H1 (cell line): ENCODE measurements around the gene ADARB2. TPM values are rescaled to one million over a fixed set of nuclear protein-coding genes. Genes with fewer than 3 reads are reported as not detected.

Experiments used
- CTCF ChIA-PET: fragments of 300-600 bp; sonication (Branson Sonifier 250); formaldehyde crosslinking; loops from one replicate; lab custom pipeline; 2021; ENCODE audit not compliant: partially characterized antibody; lab: Charles Lee
- POLR2A ChIA-PET: fragments of 300-600 bp; sonication (Branson Sonifier 250); formaldehyde crosslinking; loops from one replicate; lab custom pipeline; 2021; ENCODE audit warnings: inconsistent platforms; ENCODE audit not compliant: partially characterized antibody; lab: Charles Lee
- DNase-seq, 2 experiments: peaks; one replicate each; pipeline versions ENCODE4 v3.0.0 to v3.0.0-alpha.2; 2010 to 2022; ENCODE audit warnings: low spot score in 2 of 2, low read depth in 1 of 2, mixed read lengths in 1 of 2
- FAIRE-seq: peaks from 2 replicates; lab custom pipeline; 2011; peaks lifted over from hg19 to GRCh38; lab: Jason Lieb, UNC
- H2AFZ ChIP-seq: 2 replicates; pipeline ENCODE4 v1.8.1; 2012; ENCODE audit warnings: low read length, inconsistent platforms
- H2AK5ac ChIP-seq: 2 replicates; pipeline ENCODE4 v1.6.1; 2013; ENCODE audit warnings: low read depth, low read length
- H2BK120ac ChIP-seq: replicated peaks from 2 replicates; pipeline ENCODE3; 2013; ENCODE audit warnings: low read depth, low read length, inconsistent platforms
- H2BK12ac ChIP-seq: 2 replicates; pipeline ENCODE4 v1.6.1; 2013; ENCODE audit warnings: low read depth, low read length
- H2BK15ac ChIP-seq: 2 replicates; pipeline ENCODE4 v1.6.1; 2013; ENCODE audit warnings: low read length
- H2BK20ac ChIP-seq: 2 replicates; pipeline ENCODE4 v1.6.1; 2013; ENCODE audit warnings: low read length
- H2BK5ac ChIP-seq: 2 replicates; pipeline ENCODE4 v1.6.1; 2013; ENCODE audit warnings: low read depth, low read length
- H3K14ac ChIP-seq: 2 replicates; pipeline ENCODE4 v1.6.1; 2013; ENCODE audit warnings: inconsistent platforms; ENCODE audit not compliant: insufficient read length
- H3K18ac ChIP-seq: 2 replicates; pipeline ENCODE4 v1.6.1; 2013; ENCODE audit warnings: low read length; ENCODE audit errors: extremely low read depth
- H3K23ac ChIP-seq: 2 replicates; pipeline ENCODE4 v1.6.1; 2013; ENCODE audit warnings: inconsistent platforms; ENCODE audit not compliant: insufficient read length
- H3K23me2 ChIP-seq: 2 replicates; pipeline ENCODE4 v1.6.1; 2013; ENCODE audit warnings: low read depth, low read length
- H3K27ac ChIP-seq: 2 replicates; pipeline ENCODE4 v1.6.1; 2011; ENCODE audit warnings: low read depth, low read length, inconsistent platforms
- H3K27me3 ChIP-seq, 4 experiments: replicated peaks in 1 of 4; 1 replicate in 1 of 4; 2 replicates in 3 of 4; pipeline versions ENCODE4 v1.6.1 to v1.8.1; 2011 to 2013; ENCODE audit warnings: low read length in 3 of 4, mild to moderate bottlenecking in 3 of 4, inconsistent platforms in 2 of 4, mixed read lengths in 2 of 4, moderate library complexity in 1 of 4; ENCODE audit not compliant: control insufficient read depth in 3 of 4, insufficient read depth in 3 of 4; ENCODE audit errors: extremely low read depth in 1 of 4
- H3K36me3 ChIP-seq, 4 experiments: 2 replicates each; pipeline versions ENCODE4 v1.6.1 to v1.8.1; 2011 to 2013; ENCODE audit warnings: mild to moderate bottlenecking in 4 of 4, low read length in 3 of 4, moderate library complexity in 2 of 4, control low read depth in 1 of 4, inconsistent platforms in 1 of 4; ENCODE audit not compliant: insufficient read depth in 4 of 4, control insufficient read depth in 2 of 4
- H3K4ac ChIP-seq: replicated peaks from 2 replicates; pipeline ENCODE3; 2013; ENCODE audit warnings: low read length, low read depth, mixed read lengths, inconsistent platforms; ENCODE audit not compliant: insufficient read length
- H3K4me1 ChIP-seq, 4 experiments: replicated peaks in 1 of 4; 1 replicate in 1 of 4; 2 replicates in 3 of 4; pipeline versions ENCODE4 v1.6.1 to v1.8.1; 2011 to 2013; ENCODE audit warnings: low read length in 3 of 4, inconsistent platforms in 2 of 4, mixed read lengths in 1 of 4; ENCODE audit not compliant: insufficient read depth in 4 of 4, control insufficient read depth in 3 of 4
- H3K4me2 ChIP-seq, 2 experiments: 2 replicates each; pipeline versions ENCODE4 v1.6.1 to v1.8.1; 2011 to 2013; ENCODE audit warnings: low read depth in 2 of 2, low read length in 2 of 2, control low read depth in 1 of 2, inconsistent platforms in 1 of 2, mild to moderate bottlenecking in 1 of 2; ENCODE audit not compliant: insufficient read depth in 1 of 2
- H3K4me3 ChIP-seq, 4 experiments: fragments of 200-600, 300-600 bp in 1 of 4; sonication (generic), shearing (Covaris generic), sonication (Bioruptor Twin) in 1 of 4; 2 replicates each; pipeline versions ENCODE4 v1.5.1 to v1.8.1; 2011 to 2016; ENCODE audit warnings: low read length in 4 of 4, low read depth in 3 of 4, control low read depth in 2 of 4, inconsistent platforms in 2 of 4, mild to moderate bottlenecking in 2 of 4, mixed read lengths in 1 of 4, moderate library complexity in 1 of 4; ENCODE audit not compliant: insufficient read depth in 2 of 4; ENCODE audit errors: extremely low read depth in 1 of 4
- H3K56ac ChIP-seq: replicated peaks from 2 replicates; pipeline ENCODE3; 2013; ENCODE audit warnings: low read depth, mild to moderate bottlenecking, mixed read lengths, low read length, inconsistent platforms; ENCODE audit not compliant: insufficient read length
- H3K79me1 ChIP-seq: 2 replicates; pipeline ENCODE4 v1.6.1; 2013; ENCODE audit warnings: low read depth, low read length, control low read depth
- H3K79me2 ChIP-seq, 2 experiments: 2 replicates each; pipeline versions ENCODE4 v1.6.1 to v1.8.1; 2012 to 2013; ENCODE audit warnings: low read length in 2 of 2, mild to moderate bottlenecking in 2 of 2, inconsistent platforms in 1 of 2; ENCODE audit not compliant: insufficient read depth in 2 of 2, control insufficient read depth in 1 of 2
- H3K9ac ChIP-seq, 4 experiments: replicated peaks in 1 of 4; 1 replicate in 1 of 4; 2 replicates in 3 of 4; pipeline versions ENCODE4 v1.6.1 to v1.8.1; 2011 to 2013; ENCODE audit warnings: low read depth in 3 of 4, low read length in 3 of 4, control low read depth in 2 of 4, mild to moderate bottlenecking in 2 of 4, moderate library complexity in 2 of 4, inconsistent platforms in 1 of 4; ENCODE audit errors: extremely low read depth in 1 of 4
- H3K9me3 ChIP-seq, 2 experiments: 2 replicates each; pipeline versions ENCODE4 v1.6.1 to v1.8.1; 2012 to 2013; ENCODE audit warnings: mild to moderate bottlenecking in 2 of 2, moderate library complexity in 2 of 2, control low read depth in 1 of 2, inconsistent platforms in 1 of 2, low read depth in 1 of 2, low read length in 1 of 2, mixed read lengths in 1 of 2; ENCODE audit not compliant: insufficient read depth in 2 of 2
- H4K20me1 ChIP-seq, 2 experiments: replicated peaks in 1 of 2; 2 replicates each; pipeline versions ENCODE3 to v1.8.1; 2011 to 2013; ENCODE audit warnings: inconsistent platforms in 2 of 2, low read length in 2 of 2, mild to moderate bottlenecking in 1 of 2; ENCODE audit not compliant: insufficient read depth in 2 of 2, control insufficient read depth in 1 of 2
- H4K5ac ChIP-seq: 2 replicates; pipeline ENCODE4 v1.6.1; 2013; ENCODE audit warnings: low read length, low read depth, mixed read lengths, inconsistent platforms; ENCODE audit not compliant: insufficient read length
- H4K8ac ChIP-seq: 2 replicates; pipeline ENCODE4 v1.8.0; 2013; ENCODE audit warnings: mild to moderate bottlenecking, moderate library complexity, low read length, inconsistent platforms; ENCODE audit not compliant: insufficient read depth; ENCODE audit errors: extremely low read depth
- H4K91ac ChIP-seq: replicated peaks from 2 replicates; pipeline ENCODE3; 2013; ENCODE audit warnings: low read length, mixed read lengths, inconsistent platforms; ENCODE audit not compliant: insufficient read length
- BRCA1 ChIP-seq: IDR thresholded peaks from 2 replicates; pipeline ENCODE4 v1.6.1; 2012; ENCODE audit warnings: low read depth, low read length, improper control_type of control experiment
- CEBPB ChIP-seq: IDR thresholded peaks from 2 replicates; pipeline ENCODE4 v1.6.1; 2012; ENCODE audit warnings: low read depth, low read length
- EP300 ChIP-seq, 2 experiments: IDR thresholded peaks; 1 replicate in 1 of 2; 2 replicates in 1 of 2; pipeline ENCODE4 v1.6.1; 2011 to 2012; ENCODE audit warnings: low read depth in 2 of 2, low read length in 2 of 2, mild to moderate bottlenecking in 2 of 2, borderline replicate concordance in 1 of 2, inconsistent platforms in 1 of 2, moderate library complexity in 1 of 2
- KDM4A ChIP-seq: IDR thresholded peaks from one replicate; pipeline ENCODE4 v1.7.1; 2012; ENCODE audit warnings: low read depth, mild to moderate bottlenecking, moderate library complexity, low read length, inconsistent platforms; ENCODE audit not compliant: severe bottlenecking
- POLR2A ChIP-seq, 2 experiments: IDR thresholded peaks; 1 replicate in 1 of 2; 2 replicates in 1 of 2; pipeline ENCODE4 v1.6.1; 2011; ENCODE audit warnings: low read depth in 2 of 2, low read length in 2 of 2, mild to moderate bottlenecking in 2 of 2; ENCODE audit errors: control extremely low read depth in 1 of 2
- RXRA ChIP-seq: IDR thresholded peaks from 2 replicates; pipeline ENCODE4 v1.6.1; 2011; ENCODE audit warnings: low read depth, mild to moderate bottlenecking, low read length, moderate library complexity; ENCODE audit not compliant: insufficient read depth
- SAP30 ChIP-seq: fragments of 300-600 bp; sonication (generic); IDR thresholded peaks from 2 replicates; pipeline ENCODE4 v1.7.1; 2012; ENCODE audit warnings: low read length, moderate library complexity, mild to moderate bottlenecking, inconsistent platforms; ENCODE audit not compliant: insufficient read depth, insufficient replicate concordance
- SP4 ChIP-seq: IDR thresholded peaks from 2 replicates; pipeline ENCODE4 v1.6.1; 2012; ENCODE audit warnings: low read length, inconsistent platforms
- TCF12 ChIP-seq: IDR thresholded peaks from 2 replicates; pipeline ENCODE4 v1.6.1; 2011; ENCODE audit warnings: low read depth, mild to moderate bottlenecking, low read length
- YY1 ChIP-seq: IDR thresholded peaks from 2 replicates; pipeline ENCODE4 v1.6.1; 2011; ENCODE audit warnings: low read depth, mild to moderate bottlenecking, low read length
- WGBS, 2 experiments: shearing (Covaris generic) in 1 of 2; methylation state at CpG; one replicate each; pipeline versions ENCODE4 v1.1.6 to v1.1.7; 2013 to 2015; ENCODE audit warnings: low lambda C conversion rate in 2 of 2, mixed read lengths in 2 of 2, inconsistent platforms in 1 of 2, low coverage in 1 of 2, missing lambda C conversion rate in 1 of 2; ENCODE audit not compliant: insufficient replicate concordance in 2 of 2, insufficient coverage in 1 of 2, insufficient read length in 1 of 2; ENCODE audit errors: extremely low coverage in 1 of 2, missing lambda C conversion rate in 1 of 2; 5-methylcytosine and 5-hydroxymethylcytosine counted together
- polyA plus RNA-seq, 7 experiments: library from polyadenylated mRNA; depleted of rRNA in 3 of 7; stranded (reverse) in 5 of 7; unstranded in 2 of 7; fragments of >200 nt in 5 of 7; fragments of 200-250 nt in 2 of 7; gene quantifications; 1 replicate in 5 of 7; 2 replicates in 1 of 7; 4 replicates in 1 of 7; pipeline versions ENCODE4 v1.2.1 to v1.2.3, GENCODE V29; 2011 to 2013; ENCODE audit warnings: missing spikeins in 2 of 7, mixed read lengths in 2 of 7
- total RNA-seq: library from RNA; stranded (reverse); fragmentation: NEBNext Ultra II Directional; extraction: Animal tissue kit (Norgen Biotek cat#: 25700); gene quantifications from 2 replicates; pipeline ENCODE4 v1.2.1, GENCODE V29; 2021

Gene ADARB2
- total and polyA plus RNA-seq, 2 of the 8 experiments (the other 6 are each of a cell fraction or from before 2014, with no cell fraction given), result 2.2 to 2.8 TPM

DNA sequence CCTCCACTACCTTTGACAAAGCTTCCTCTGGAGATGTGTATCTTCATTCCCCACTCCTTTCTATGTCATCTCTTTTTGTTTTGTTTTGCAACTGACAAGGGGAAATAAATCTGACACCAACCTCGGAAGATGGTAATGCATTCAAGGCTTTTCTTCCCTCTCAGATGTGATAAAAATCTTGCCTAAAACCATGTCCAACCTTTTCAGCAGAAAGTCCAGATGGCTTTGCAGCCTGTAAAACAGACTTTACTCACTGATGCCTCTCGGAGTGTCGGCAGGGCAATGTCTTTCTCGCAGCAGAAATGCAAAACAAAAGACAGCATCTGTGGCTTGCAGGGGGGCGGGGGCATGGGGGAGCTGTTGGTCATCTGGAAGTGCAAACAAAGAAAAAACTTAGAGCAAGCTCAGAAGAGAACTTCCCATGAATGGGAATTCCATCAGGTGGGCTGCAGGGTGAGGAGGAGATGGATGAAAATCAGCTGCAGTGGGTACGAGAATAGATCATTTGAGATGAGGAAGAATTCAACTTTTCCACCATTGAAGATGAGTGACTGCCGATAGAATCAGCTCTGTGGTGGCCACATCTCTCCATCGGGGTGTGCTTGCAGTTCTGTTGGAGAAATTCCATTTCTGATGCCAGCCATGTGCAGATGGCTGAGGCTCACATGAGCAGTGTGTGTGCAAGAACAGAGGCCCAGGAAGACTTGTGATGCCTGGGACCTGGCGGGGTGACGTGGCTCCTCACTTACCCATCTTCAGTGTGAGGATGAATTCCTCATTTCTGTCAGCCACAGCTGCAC is 443.5 kb downstream of the ADARB2 start:
- H3K36me3 ChIP-seq, result no peaks in the 10 kb centered on the region
- no peak overlapping the region for H2AFZ ChIP-seq
- no peaks in the 10 kb centered on the region for H3K79me2 ChIP-seq
- peak overlapping the region; percentile 19; the same call in 1 of the 2 replicates for H2BK5ac ChIP-seq
- peak overlapping the region; percentile 48 to 52 for H3K4me2 ChIP-seq
- H3K79me1 ChIP-seq, result no peaks in the 10 kb centered on the region; the same call in 1 of the 2 replicates
- peak overlapping the region; percentile 94; the same call in 1 of the 2 replicates for H2BK12ac ChIP-seq
- H4K5ac ChIP-seq, result no peak overlapping the region
- H3K27me3 ChIP-seq, result no peaks in the 10 kb centered on the region; a peak in 1 of 7 replicates
- peak overlapping the region; percentile 55; the same call in 1 of the 2 replicates for H3K18ac ChIP-seq
- no peak overlapping the region for H3K4ac ChIP-seq
- H2BK120ac ChIP-seq, result peak overlapping the region; percentile 56
- peak overlapping the region; percentile 13 for H3K56ac ChIP-seq
- H4K8ac ChIP-seq, result no peak overlapping the region
- peaks cover 0 to 21% (median 11%) of the 10 kb centered on the region in 4 experiments; a peak in 6 of 7 replicates for H3K4me1 ChIP-seq
- H3K27ac ChIP-seq, result no peak overlapping the region
- no peak overlapping the region; a peak in 3 of 7 replicates for H3K9ac ChIP-seq
- FAIRE-seq (no peak), DNase-seq (peak; percentile 17 to 45)
- no peak overlapping the region for H3K23ac ChIP-seq
- no peaks in the 10 kb centered on the region for H3K23me2 ChIP-seq
- H4K91ac ChIP-seq, result peak overlapping the region; percentile 89
- H2BK15ac ChIP-seq, result 0 out of 2 replicates have a peak overlapping the region, but pooled peaks have one; percentile 13
- H2BK20ac ChIP-seq, result peak overlapping the region; percentile 82; the same call in 1 of the 2 replicates
- CTCF ChIA-PET, result interaction anchor here (0.6 to 3.1 kb wide), 6 partner anchors 31 to 1699 kb away, joined by 3 to 10 read pairs (median 6); no protein-coding TSS in a partner anchor
- no peak for TF ChIP-seq CEBPB
- 0 out of 3 replicates have a peak, but pooled peaks of 1 of the 2 experiments have one; percentile 21 for TF ChIP-seq POLR2A (IDR thresholded peaks at IDR 0.05; ENCODE audit: control extremely low read depth in 1 of 2, low read depth in 2 of 2, low read length in 2 of 2)
- no peak for TF ChIP-seq KDM4A
- TF ChIP-seq SAP30, result no peak
- no peak for TF ChIP-seq BRCA1
- peak in 1 of 2 experiments; percentile 20; a peak in 1 of 3 replicates for TF ChIP-seq EP300 (IDR thresholded peaks at IDR 0.05; ENCODE audit: borderline replicate concordance in 1 of 2, low read depth in 2 of 2, low read length in 2 of 2)
- no peak for TF ChIP-seq YY1
- TF ChIP-seq SP4, result no peak
- peak; percentile 35; the same call in 1 of the 2 replicates for TF ChIP-seq TCF12
- no peak for TF ChIP-seq RXRA
- no peaks in the 10 kb centered on the region for H4K20me1 ChIP-seq
- H2AK5ac ChIP-seq, result peak overlapping the region; percentile 3; the same call in 1 of the 2 replicates
- POLR2A ChIA-PET, result interaction anchor here (1.3 to 1.5 kb wide), 4 partner anchors 17 to 75 kb away, joined by 3 to 5 read pairs (median 4); no protein-coding TSS in a partner anchor
- no peak overlapping the region for H3K14ac ChIP-seq
- WGBS, 2 experiments, result 47% methylated on average over 10 of the region's 10 CpGs; no CpG with 5 or more reads in 1 of the 2 experiments
- peaks cover 0 to 3% of the 10 kb centered on the region in 2 experiments; a peak in 2 of 4 replicates for H3K9me3 ChIP-seq
- peak overlapping the region in 1 of 4 experiments; percentile 38; a peak in 2 of 8 replicates for H3K4me3 ChIP-seq
